HG02938 (cell line): Measurements from ENCODE around the gene CLRN1.

Experiments
- ATAC-seq: cut with Tn5 transposase; IDR thresholded peaks from one replicate; pipeline ENCODE4 v1.9.1; 2021; ENCODE audit warnings: mild to moderate bottlenecking, moderate library complexity; ENCODE audit not compliant: unreplicated experiment

The CLRN1 gene

GRCh38 chr3:150978566-150979148 is 6.1 kb upstream of the CLRN1 start:
- ATAC-seq: no peak

- ATAC-seq: no peak
Observed at GRCh38 chr3:150975992-150976368, 3.5 kb upstream of the CLRN1 start.

GRCh38 chr3:150975086-150975991 is 2.8 kb upstream of the CLRN1 start:
- no peak for ATAC-seq

- no peak for ATAC-seq
Observed at GRCh38 chr3:150970665-150971324, 1.7 kb downstream of the CLRN1 start.

- no peak for ATAC-seq
Observed at GRCh38 chr3:150968341-150969035, 4.0 kb downstream of the CLRN1 start.

- ATAC-seq: no peak
Observed at GRCh38 chr3:150965436-150965835, 7.1 kb downstream of the CLRN1 start.

- ATAC-seq: no peak
Observed at GRCh38 chr3:150961949-150962348, 10.6 kb downstream of the CLRN1 start.

- no peak for ATAC-seq
Observed at GRCh38 chr3:150960708-150961684, 11.5 kb downstream of the CLRN1 start.

- ATAC-seq: no peak
Observed at GRCh38 chr3:150958683-150959082, 13.8 kb downstream of the CLRN1 start.

- no peak for ATAC-seq
Observed at GRCh38 chr3:150956376-150956775, 16.2 kb downstream of the CLRN1 start.

- no peak for ATAC-seq
Observed at GRCh38 chr3:150951923-150952322, 20.6 kb downstream of the CLRN1 start.

GRCh38 chr3:150945226-150946032 is 27.1 kb downstream of the CLRN1 start:
- ATAC-seq: no peak

GRCh38 chr3:150942221-150942620 is 30.3 kb downstream of the CLRN1 start:
- ATAC-seq: no peak

- peak; percentile 84 for ATAC-seq
Observed at GRCh38 chr3:150936693-150937092, 35.8 kb downstream of the CLRN1 start.

GRCh38 chr3:150933473-150933995 is 39.0 kb downstream of the CLRN1 start:
- ATAC-seq: no peak

- ATAC-seq: no peak
Observed at GRCh38 chr3:150931745-150932144, 40.8 kb downstream of the CLRN1 start.

GRCh38 chr3:150930839-150931238 is 41.7 kb downstream of the CLRN1 start:
- no peak for ATAC-seq

- ATAC-seq: no peak
Observed at GRCh38 chr3:150928234-150928633, 44.3 kb downstream of the CLRN1 start.

GRCh38 chr3:150926328-150926727 is 46.2 kb downstream of the CLRN1 start:
- ATAC-seq: no peak
